ENCODE data around the gene STAC.
A peak's percentile ranks its signal among the peaks of the same experiment; 100 is the strongest.
"Not testable (repeated sequence)": the region's sequence is repeated elsewhere in the genome, so short reads cannot be mapped to it uniquely, and the experiment has no call there.

STAC gene

GRCh38 chr3:36459177-36459576, 78.9 kb downstream of the STAC start:
- peak; percentile 95 for TF ChIP-seq ZFP3 (CRISPR knock-in tag; IDR thresholded peaks at IDR 0.05)
- no peak for TF ChIP-seq BACH2 (CRISPR knock-in tag; IDR thresholded peaks at IDR 0.05; ENCODE audit: borderline replicate concordance)
- no peak for ATAC-seq

- TF ChIP-seq POU6F1 (CRISPR knock-in tag; IDR thresholded peaks at IDR 0.05; ENCODE audit: borderline replicate concordance, low read depth): no peak
- no peak for TF ChIP-seq ZFP30 (CRISPR knock-in tag; IDR thresholded peaks at IDR 0.05)
- TF ChIP-seq ARNTL (CRISPR knock-in tag; IDR thresholded peaks at IDR 0.05; ENCODE audit: borderline replicate concordance, low read depth): no peak
- TF ChIP-seq ZC3H10 (CRISPR knock-in tag; IDR thresholded peaks at IDR 0.05): no peak
- no peak for TF ChIP-seq ESRRG (CRISPR knock-in tag; IDR thresholded peaks at IDR 0.05)
- no peak for TF ChIP-seq OSR1 (CRISPR knock-in tag; IDR thresholded peaks at IDR 0.05)
- no peak for TF ChIP-seq ZFP3 (CRISPR knock-in tag; IDR thresholded peaks at IDR 0.05)
- TF ChIP-seq ZNF8 (CRISPR knock-in tag; IDR thresholded peaks at IDR 0.05): no peak
- no peak for TF ChIP-seq ZNF70 (CRISPR knock-in tag; IDR thresholded peaks at IDR 0.05)
- TF ChIP-seq SNAI2 (CRISPR knock-in tag; IDR thresholded peaks at IDR 0.05): no peak
- no peak for TF ChIP-seq RARB (CRISPR knock-in tag; IDR thresholded peaks at IDR 0.05)
- TF ChIP-seq CSRNP3 (CRISPR knock-in tag; IDR thresholded peaks at IDR 0.05): no peak
- TF ChIP-seq CREB5 (CRISPR knock-in tag; IDR thresholded peaks at IDR 0.05; ENCODE audit: low read depth): no peak
- peak; percentile 75 for ATAC-seq
These were observed 81.3 kb downstream of the STAC start for GRCh38 chr3:36461597-36461996.

GRCh38 chr3:36472045-36472444, 91.7 kb downstream of the STAC start:
- not testable (repeated sequence) for ATAC-seq

- no peak for TF ChIP-seq PPARA (CRISPR knock-in tag; IDR thresholded peaks at IDR 0.05; ENCODE audit: borderline replicate concordance)
- TF ChIP-seq TSHZ2 (CRISPR knock-in tag; IDR thresholded peaks at IDR 0.05): no peak
- no peak for TF ChIP-seq PATZ1 (CRISPR knock-in tag; IDR thresholded peaks at IDR 0.05; ENCODE audit: borderline replicate concordance)
- no peak for TF ChIP-seq ZC3H10 (CRISPR knock-in tag; IDR thresholded peaks at IDR 0.05)
- TF ChIP-seq CSDC2 (CRISPR knock-in tag; IDR thresholded peaks at IDR 0.05): no peak
- no peak for TF ChIP-seq OSR1 (CRISPR knock-in tag; IDR thresholded peaks at IDR 0.05)
- no peak for TF ChIP-seq GLIS3 (CRISPR knock-in tag; IDR thresholded peaks at IDR 0.05)
- no peak for TF ChIP-seq ZNF70 (CRISPR knock-in tag; IDR thresholded peaks at IDR 0.05)
- no peak for TF ChIP-seq ZFP3 (CRISPR knock-in tag; IDR thresholded peaks at IDR 0.05)
- TF ChIP-seq ISL1 (CRISPR knock-in tag; IDR thresholded peaks at IDR 0.05): no peak
- no peak for TF ChIP-seq CSRNP3 (CRISPR knock-in tag; IDR thresholded peaks at IDR 0.05)
- no peak for TF ChIP-seq ARNTL (CRISPR knock-in tag; IDR thresholded peaks at IDR 0.05; ENCODE audit: borderline replicate concordance, low read depth)
- no peak for TF ChIP-seq TCF4 (CRISPR knock-in tag; IDR thresholded peaks at IDR 0.05; ENCODE audit: borderline replicate concordance)
- no peak for TF ChIP-seq POU6F1 (CRISPR knock-in tag; IDR thresholded peaks at IDR 0.05; ENCODE audit: borderline replicate concordance, low read depth)
- no peak for ATAC-seq
These were observed 95.3 kb downstream of the STAC start for GRCh38 chr3:36475558-36475957.

Measured in SK-N-SH treated with all-trans-retinoic acid at 6 μM for 48 hours (cell line).